Measurements from ENCODE around the gene CCDC197.

Gene CCDC197

GRCh38 chr14:94042433-94043091 lies 45.5 kb downstream of the CCDC197 start:
- Histone ChIP-seq H3K27ac (ENCODE audit: low read depth, low read length) (no peak overlapping the region), H4K20me1 (ENCODE audit: low read depth, low read length) (no peaks in the 10 kb centered on the region), H3K9ac (ENCODE audit: low read length) (no peak overlapping the region), H3K36me3 (ENCODE audit: low read length) (no peaks in the 10 kb centered on the region), H3K4me2 (ENCODE audit: low read depth, low read length, poor library complexity, severe bottlenecking) (no peak overlapping the region), H3K4me3 (ENCODE audit: insufficient read depth, low read length, poor library complexity, severe bottlenecking) (no peak overlapping the region), H3K79me2 (ENCODE audit: insufficient read depth, low read length) (no peaks in the 10 kb centered on the region), H3K9me2 (replicated peaks; ENCODE audit: insufficient read depth, low read length) (no peaks in the 10 kb centered on the region), H2AFZ (ENCODE audit: low read depth, low read length, severe bottlenecking) (no peak overlapping the region), H3F3A (ENCODE audit: insufficient read depth) (no peaks in the 10 kb centered on the region), H3K9me3 (ENCODE audit: insufficient read depth, low read length) (no peaks in the 10 kb centered on the region), H3K27me3 (ENCODE audit: low read length) (no peaks in the 10 kb centered on the region)
- TF ChIP-seq EZH2phosphoT487 (conservative IDR thresholded peaks at IDR 0.05; ENCODE audit: low read length): no peak
- no peak for TF ChIP-seq CTCF (IDR thresholded peaks at IDR 0.05; ENCODE audit: insufficient read depth, low read length, poor library complexity, severe bottlenecking)

GRCh38 chr14:94043111-94043755 lies 46.1 kb downstream of the CCDC197 start:
- H3F3A ChIP-seq (ENCODE audit: insufficient read depth): no peaks in the 10 kb centered on the region
- no peaks in the 10 kb centered on the region for H3K9me3 ChIP-seq (ENCODE audit: insufficient read depth, low read length)
- no peaks in the 10 kb centered on the region for H3K9me2 ChIP-seq (replicated peaks; ENCODE audit: insufficient read depth, low read length)
- no peak overlapping the region for H3K9ac ChIP-seq (ENCODE audit: low read length)
- H4K20me1 ChIP-seq (ENCODE audit: low read depth, low read length): no peaks in the 10 kb centered on the region
- no peak overlapping the region for H3K27ac ChIP-seq (ENCODE audit: low read depth, low read length)
- H3K4me2 ChIP-seq (ENCODE audit: low read depth, low read length, poor library complexity, severe bottlenecking): no peak overlapping the region
- TF ChIP-seq EZH2phosphoT487 (conservative IDR thresholded peaks at IDR 0.05; ENCODE audit: low read length) (no peak), CTCF (IDR thresholded peaks at IDR 0.05; ENCODE audit: insufficient read depth, low read length, poor library complexity, severe bottlenecking) (no peak)
- no peaks in the 10 kb centered on the region for H3K36me3 ChIP-seq (ENCODE audit: low read length)
- no peak overlapping the region for H3K4me3 ChIP-seq (ENCODE audit: insufficient read depth, low read length, poor library complexity, severe bottlenecking)
- H3K27me3 ChIP-seq (ENCODE audit: low read length): no peaks in the 10 kb centered on the region
- H2AFZ ChIP-seq (ENCODE audit: low read depth, low read length, severe bottlenecking): no peak overlapping the region
- H3K79me2 ChIP-seq (ENCODE audit: insufficient read depth, low read length): no peaks in the 10 kb centered on the region

GRCh38 chr14:94043756-94044475 lies 46.8 kb downstream of the CCDC197 start:
- Histone ChIP-seq H3K27ac (ENCODE audit: low read depth, low read length) (no peak overlapping the region), H3K36me3 (ENCODE audit: low read length) (no peaks in the 10 kb centered on the region), H3K9me3 (ENCODE audit: insufficient read depth, low read length) (no peaks in the 10 kb centered on the region), H3K9ac (ENCODE audit: low read length) (no peak overlapping the region), H2AFZ (ENCODE audit: low read depth, low read length, severe bottlenecking) (no peak overlapping the region), H4K20me1 (ENCODE audit: low read depth, low read length) (no peaks in the 10 kb centered on the region), H3K4me3 (ENCODE audit: insufficient read depth, low read length, poor library complexity, severe bottlenecking) (no peak overlapping the region), H3K27me3 (ENCODE audit: low read length) (no peaks in the 10 kb centered on the region), H3F3A (ENCODE audit: insufficient read depth) (no peaks in the 10 kb centered on the region), H3K9me2 (replicated peaks; ENCODE audit: insufficient read depth, low read length) (no peaks in the 10 kb centered on the region), H3K79me2 (ENCODE audit: insufficient read depth, low read length) (no peaks in the 10 kb centered on the region), H3K4me2 (ENCODE audit: low read depth, low read length, poor library complexity, severe bottlenecking) (no peak overlapping the region)
- TF ChIP-seq CTCF (IDR thresholded peaks at IDR 0.05; ENCODE audit: insufficient read depth, low read length, poor library complexity, severe bottlenecking): no peak
- TF ChIP-seq EZH2phosphoT487 (conservative IDR thresholded peaks at IDR 0.05; ENCODE audit: low read length): no peak

Data from SU-DHL-6 (cell line).